Measurements from ENCODE around the gene PXMP2.

The PXMP2 gene

GRCh38 chr12:132659146-132659545 lies 28.2 kb upstream of the PXMP2 start:
- Histone ChIP-seq H3K27ac (ENCODE audit: low read depth, low read length, poor library complexity, severe bottlenecking) (no peak overlapping the region), H3F3A (ENCODE audit: insufficient read depth, low read length) (no peaks in the 10 kb centered on the region), H4K20me1 (ENCODE audit: insufficient read depth, low read length) (no peaks in the 10 kb centered on the region), H3K4me3 (ENCODE audit: low read depth, low read length, poor library complexity, severe bottlenecking) (no peak overlapping the region), H3K9ac (ENCODE audit: low read length) (no peak overlapping the region), H3K79me2 (ENCODE audit: insufficient read depth, low read length) (no peaks in the 10 kb centered on the region), H3K9me2 (ENCODE audit: low read depth, low read length) (no peaks in the 10 kb centered on the region), H3K27me3 (ENCODE audit: insufficient read depth, low read length) (no peaks in the 10 kb centered on the region), H2AFZ (ENCODE audit: low read length) (no peak overlapping the region), H3K4me1 (ENCODE audit: insufficient read depth, low read length, severe bottlenecking) (no peaks in the 10 kb centered on the region), H3K4me2 (ENCODE audit: low read length) (no peak overlapping the region), H3K36me3 (ENCODE audit: insufficient read depth, low read length) (peaks cover 98% of the 10 kb centered on the region), H3K9me3 (ENCODE audit: low read length) (no peaks in the 10 kb centered on the region)
- TF ChIP-seq EZH2 (IDR thresholded peaks at IDR 0.05; ENCODE audit: borderline replicate concordance, low read length), result no peak
- TF ChIP-seq, protein P1, sequence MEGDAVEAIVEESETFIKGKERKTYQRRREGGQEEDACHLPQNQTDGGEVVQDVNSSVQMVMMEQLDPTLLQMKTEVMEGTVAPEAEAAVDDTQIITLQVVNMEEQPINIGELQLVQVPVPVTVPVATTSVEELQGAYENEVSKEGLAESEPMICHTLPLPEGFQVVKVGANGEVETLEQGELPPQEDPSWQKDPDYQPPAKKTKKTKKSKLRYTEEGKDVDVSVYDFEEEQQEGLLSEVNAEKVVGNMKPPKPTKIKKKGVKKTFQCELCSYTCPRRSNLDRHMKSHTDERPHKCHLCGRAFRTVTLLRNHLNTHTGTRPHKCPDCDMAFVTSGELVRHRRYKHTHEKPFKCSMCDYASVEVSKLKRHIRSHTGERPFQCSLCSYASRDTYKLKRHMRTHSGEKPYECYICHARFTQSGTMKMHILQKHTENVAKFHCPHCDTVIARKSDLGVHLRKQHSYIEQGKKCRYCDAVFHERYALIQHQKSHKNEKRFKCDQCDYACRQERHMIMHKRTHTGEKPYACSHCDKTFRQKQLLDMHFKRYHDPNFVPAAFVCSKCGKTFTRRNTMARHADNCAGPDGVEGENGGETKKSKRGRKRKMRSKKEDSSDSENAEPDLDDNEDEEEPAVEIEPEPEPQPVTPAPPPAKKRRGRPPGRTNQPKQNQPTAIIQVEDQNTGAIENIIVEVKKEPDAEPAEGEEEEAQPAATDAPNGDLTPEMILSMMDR (IDR thresholded peaks at IDR 0.05; ENCODE audit: low read length), result no peak

GRCh38 chr12:132660052-132660451 lies 27.3 kb upstream of the PXMP2 start:
- TF ChIP-seq, protein P1 (IDR thresholded peaks at IDR 0.05; ENCODE audit: low read length), result no peak
- no peak for TF ChIP-seq EZH2 (IDR thresholded peaks at IDR 0.05; ENCODE audit: borderline replicate concordance, low read length)
- H3K27ac ChIP-seq (ENCODE audit: low read depth, low read length, poor library complexity, severe bottlenecking), result no peak overlapping the region
- H3K9me2 ChIP-seq (ENCODE audit: low read depth, low read length), result no peaks in the 10 kb centered on the region
- no peaks in the 10 kb centered on the region for H3K79me2 ChIP-seq (ENCODE audit: insufficient read depth, low read length)
- no peak overlapping the region for H3K4me3 ChIP-seq (ENCODE audit: low read depth, low read length, poor library complexity, severe bottlenecking)
- no peaks in the 10 kb centered on the region for H3K4me1 ChIP-seq (ENCODE audit: insufficient read depth, low read length, severe bottlenecking)
- H3K36me3 ChIP-seq (ENCODE audit: insufficient read depth, low read length), result peaks cover 98% of the 10 kb centered on the region
- H4K20me1 ChIP-seq (ENCODE audit: insufficient read depth, low read length), result no peaks in the 10 kb centered on the region
- no peak overlapping the region for H3K4me2 ChIP-seq (ENCODE audit: low read length)
- H3K27me3 ChIP-seq (ENCODE audit: insufficient read depth, low read length), result no peaks in the 10 kb centered on the region
- no peaks in the 10 kb centered on the region for H3F3A ChIP-seq (ENCODE audit: insufficient read depth, low read length)
- no peaks in the 10 kb centered on the region for H3K9me3 ChIP-seq (ENCODE audit: low read length)
- H2AFZ ChIP-seq (ENCODE audit: low read length), result no peak overlapping the region
- no peak overlapping the region for H3K9ac ChIP-seq (ENCODE audit: low read length)

GRCh38 chr12:132660996-132661395 lies 26.4 kb upstream of the PXMP2 start:
- Histone ChIP-seq H3K4me2 (ENCODE audit: low read length) (no peak overlapping the region), H3K9me2 (ENCODE audit: low read depth, low read length) (no peaks in the 10 kb centered on the region), H3K9ac (ENCODE audit: low read length) (no peak overlapping the region), H3K36me3 (ENCODE audit: insufficient read depth, low read length) (peaks cover 100% of the 10 kb centered on the region), H3K4me3 (ENCODE audit: low read depth, low read length, poor library complexity, severe bottlenecking) (no peak overlapping the region), H3F3A (ENCODE audit: insufficient read depth, low read length) (no peaks in the 10 kb centered on the region), H3K79me2 (ENCODE audit: insufficient read depth, low read length) (no peaks in the 10 kb centered on the region), H2AFZ (ENCODE audit: low read length) (no peak overlapping the region), H3K9me3 (ENCODE audit: low read length) (no peaks in the 10 kb centered on the region), H3K27ac (ENCODE audit: low read depth, low read length, poor library complexity, severe bottlenecking) (no peak overlapping the region), H4K20me1 (ENCODE audit: insufficient read depth, low read length) (no peaks in the 10 kb centered on the region), H3K4me1 (ENCODE audit: insufficient read depth, low read length, severe bottlenecking) (no peaks in the 10 kb centered on the region), H3K27me3 (ENCODE audit: insufficient read depth, low read length) (no peaks in the 10 kb centered on the region)
- TF ChIP-seq, protein P1 (IDR thresholded peaks at IDR 0.05; ENCODE audit: low read length), result no peak
- no peak for TF ChIP-seq EZH2 (IDR thresholded peaks at IDR 0.05; ENCODE audit: borderline replicate concordance, low read length)
